GM12891 (cell line): ENCODE data around the gene DLGAP1.

Experiments
- POLR2A ChIP-seq: IDR thresholded peaks from 2 replicates; pipeline ENCODE4 v1.6.1; 2011; ENCODE audit warnings: low read depth, low read length, control low read depth
- POLR2AphosphoS5 ChIP-seq: IDR thresholded peaks from 2 replicates; pipeline ENCODE4 v1.6.1; 2011; ENCODE audit warnings: low read depth, low read length, control low read depth
- TAF1 ChIP-seq: IDR thresholded peaks from 2 replicates; pipeline ENCODE4 v1.6.1; 2011; ENCODE audit warnings: low read depth, low read length, control low read depth

- TF ChIP-seq POLR2A (no peak), POLR2AphosphoS5 (no peak), TAF1 (no peak)
Observed at GRCh38 chr18:3554811-3555427, 900.2 kb downstream of the DLGAP1 start.
